Upper lobe of left lung (tissue), 6 donors: ENCODE measurements around the gene PIGU. TPM values are rescaled to one million over a fixed set of nuclear protein-coding genes. Genes with fewer than 3 reads are reported as not detected.

ENCODE experiments used
- ATAC-seq, 2 donors: fragments of 200-7000 bp; cut with Tn5 transposase; one replicate each; pipeline ENCODE4 v1.9.1; 2022; ENCODE audit warnings: mild to moderate bottlenecking in 2 of 2, moderate library complexity in 2 of 2; ENCODE audit not compliant: low FRiP score in 2 of 2
- DNase-seq, 2 donors: peaks; one replicate each; pipeline ENCODE4 v3.0.0-alpha.2; 2019 to 2020
- H3K27ac ChIP-seq, 4 donors: fragments of 200-600 bp; sonication (generic); one replicate each; pipeline ENCODE4 v1.5.1; 2016 to 2019
- H3K27me3 ChIP-seq, 4 donors: fragments of 200-600 bp; sonication (generic); one replicate each; pipeline ENCODE4 v1.5.1; 2017 to 2019
- H3K36me3 ChIP-seq, 4 donors: fragments of 200-600 bp; sonication (generic); one replicate each; pipeline ENCODE4 v1.5.1; 2016 to 2019
- H3K4me1 ChIP-seq, 4 donors: fragments of 200-600 bp; sonication (generic); one replicate each; pipeline ENCODE4 v1.5.1; 2018 to 2019
- H3K4me3 ChIP-seq, 4 donors: fragments of 200-600 bp; sonication (generic); one replicate each; pipeline ENCODE4 v1.5.1; 2017 to 2019; ENCODE audit warnings: mild to moderate bottlenecking in 2 of 4, moderate library complexity in 1 of 4
- H3K9me3 ChIP-seq, 4 donors: fragments of 200-600 bp; sonication (generic); one replicate each; pipeline ENCODE4 v1.5.1; 2018 to 2019
- CTCF ChIP-seq, 6 experiments: fragments of 450-650 bp in 4 of 6; fragments of 200-600 bp in 2 of 6; sonication (generic) in 2 of 6; IDR thresholded peaks; one replicate each; pipeline ENCODE4 v1.5.1; 2016 to 2019; ENCODE audit warnings: antibody characterized with exemption in 6 of 6
- EP300 ChIP-seq, 4 donors: sonication (generic); formaldehyde crosslinking; IDR thresholded peaks; one replicate each; pipeline ENCODE4 v1.5.1; 2017; ENCODE audit warnings: antibody characterized with exemption in 4 of 4, control low read depth in 2 of 4
- POLR2A ChIP-seq, 4 donors: fragments of 450-650 bp; IDR thresholded peaks; one replicate each; pipeline ENCODE4 v1.5.1; 2016 to 2017; ENCODE audit warnings: antibody characterized with exemption in 4 of 4, mild to moderate bottlenecking in 2 of 4
- POLR2AphosphoS5 ChIP-seq, 2 donors: sonication (generic); formaldehyde crosslinking; IDR thresholded peaks; one replicate each; pipeline ENCODE4 v1.5.1; 2017; ENCODE audit warnings: antibody characterized with exemption in 2 of 2
- WGBS, 2 donors: methylation state at CpG; one replicate each; pipeline ENCODE4 v1.1.5; 2017 to 2018; 5-methylcytosine and 5-hydroxymethylcytosine counted together
- total RNA-seq, 6 donors: library from RNA; depleted of rRNA in 4 of 6; stranded (reverse); fragments of >200 nt in 4 of 6; gene quantifications; one replicate each; pipeline versions ENCODE4 v1.1.0 to v1.2.1, GENCODE V29; 2016 to 2021
- donor health status: DM: no; HTN: no; CAD: no; lungs with moderate emphysema.
- donor health status: DM: no; HTN: yes; CAD: no; lungs with severe emphysema.

The PIGU gene
- total RNA-seq, 6 donors from 2014 or later = 8.0 to 17.1 (median 12.7) TPM

GRCh38 chr20:34579191-34579978 is 97.5 kb downstream of the PIGU start:
- TF ChIP-seq CTCF (IDR thresholded peaks at IDR 0.05) (peak in 3 of 6 experiments; percentile 26 to 46 (median 32)), EP300 (IDR thresholded peaks at IDR 0.05) (no peak)
- WGBS, 2 donors = 85 to 86% methylated on average over 11 of the region's 11 CpGs
- no peak overlapping the region for H3K4me3 ChIP-seq
- H3K36me3 ChIP-seq = peaks cover 0 to 23% (median under 1%) of the 10 kb centered on the region in 4 donors
- DNase-seq = no peak
- H3K27me3 ChIP-seq = no peaks in the 10 kb centered on the region
- H3K4me1 ChIP-seq = peaks cover 0 to 21% (median 10%) of the 10 kb centered on the region in 4 donors
- ATAC-seq = peak; percentile 47 to 65
- H3K27ac ChIP-seq = no peak overlapping the region
- H3K9me3 ChIP-seq = no peaks in the 10 kb centered on the region

DNA sequence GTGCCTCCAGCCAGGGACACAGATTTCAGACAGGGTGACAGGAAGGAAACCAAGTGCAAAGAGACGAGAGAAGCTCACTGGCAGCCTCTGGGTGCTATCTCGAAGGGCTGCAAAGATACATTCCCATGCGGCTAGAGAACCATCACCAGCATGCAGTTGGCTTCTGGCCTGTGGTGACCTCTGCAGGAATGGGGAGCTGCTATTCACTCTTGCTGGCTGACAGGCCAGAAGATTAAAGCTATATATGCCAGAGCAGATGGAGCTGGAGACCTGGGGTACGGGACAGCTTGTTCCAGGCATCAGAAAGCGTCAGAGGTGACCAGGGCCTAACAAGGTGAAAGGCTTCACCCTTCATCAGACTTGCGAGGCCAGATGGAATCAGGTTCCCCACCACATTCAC is 98.4 kb downstream of the PIGU start:
- DNase-seq (no peak), ATAC-seq (no peak)
- H3K9me3 ChIP-seq = no peaks in the 10 kb centered on the region
- H3K4me3 ChIP-seq = no peak overlapping the region
- H3K27ac ChIP-seq = peak overlapping the region in 1 of 4 donors; percentile 32
- H3K36me3 ChIP-seq = peaks cover 0 to 25% (median 6%) of the 10 kb centered on the region in 4 donors
- H3K27me3 ChIP-seq = no peaks in the 10 kb centered on the region
- WGBS, 2 donors = 78 to 90% methylated on average over 6 of the region's 6 CpGs
- TF ChIP-seq EP300 (IDR thresholded peaks at IDR 0.05) (no peak), CTCF (IDR thresholded peaks at IDR 0.05) (no peak), POLR2A (IDR thresholded peaks at IDR 0.05) (no peak), POLR2AphosphoS5 (IDR thresholded peaks at IDR 0.05) (no peak)
- H3K4me1 ChIP-seq = peaks cover 0 to 21% (median 10%) of the 10 kb centered on the region in 4 donors

- Histone ChIP-seq H3K27ac (peak overlapping the region in 1 of 4 donors; percentile 32), H3K27me3 (no peaks in the 10 kb centered on the region), H3K4me3 (no peak overlapping the region), H3K36me3 (peaks cover 0 to 25% (median 8%) of the 10 kb centered on the region in 4 donors), H3K9me3 (no peaks in the 10 kb centered on the region), H3K4me1 (peaks cover 0 to 21% (median 10%) of the 10 kb centered on the region in 4 donors)
- WGBS, 2 donors = 52 to 69% methylated on average over 2 of the region's 2 CpGs
- ATAC-seq = peak in 1 of 2 donors; percentile 54
- TF ChIP-seq CTCF (IDR thresholded peaks at IDR 0.05) (no peak), POLR2A (IDR thresholded peaks at IDR 0.05) (no peak), POLR2AphosphoS5 (IDR thresholded peaks at IDR 0.05) (no peak), EP300 (IDR thresholded peaks at IDR 0.05) (no peak)
- no peak for DNase-seq
Observed at GRCh38 chr20:34578025-34578424, 98.9 kb downstream of the PIGU start.

GRCh38 chr20:34577061-34577460 is 99.8 kb downstream of the PIGU start:
- ATAC-seq (no peak), DNase-seq (no peak)
- peaks cover 0 to 28% (median 8%) of the 10 kb centered on the region in 4 donors for H3K36me3 ChIP-seq

GRCh38 chr20:34575756-34576155 is 101.1 kb downstream of the PIGU start:
- WGBS, 2 donors = 98 to 100% methylated on average over 4 of the region's 4 CpGs

More at GRCh38 chr20:34577061-34577460, 99.8 kb downstream of the PIGU start:
- peaks cover 0 to 20% (median 10%) of the 10 kb centered on the region in 4 donors for H3K4me1 ChIP-seq
- no peaks in the 10 kb centered on the region for H3K9me3 ChIP-seq
- no peak overlapping the region for H3K27ac ChIP-seq
- WGBS, 2 donors = 98 to 100% methylated on average over 4 of the region's 4 CpGs
- no peaks in the 10 kb centered on the region for H3K27me3 ChIP-seq
- no peak overlapping the region for H3K4me3 ChIP-seq
- TF ChIP-seq POLR2AphosphoS5 (IDR thresholded peaks at IDR 0.05) (no peak), EP300 (IDR thresholded peaks at IDR 0.05) (no peak), POLR2A (IDR thresholded peaks at IDR 0.05) (no peak)

More at GRCh38 chr20:34575756-34576155, 101.1 kb downstream of the PIGU start:
- no peaks in the 10 kb centered on the region for H3K9me3 ChIP-seq
- H3K27ac ChIP-seq = no peak overlapping the region
- ATAC-seq (no peak), DNase-seq (no peak)
- no peak for TF ChIP-seq POLR2A (IDR thresholded peaks at IDR 0.05)
- no peak for TF ChIP-seq POLR2AphosphoS5 (IDR thresholded peaks at IDR 0.05)
- TF ChIP-seq EP300 (IDR thresholded peaks at IDR 0.05) = no peak
- TF ChIP-seq CTCF (IDR thresholded peaks at IDR 0.05) = no peak
- H3K27me3 ChIP-seq = no peaks in the 10 kb centered on the region
- peaks cover 0 to 31% (median 8%) of the 10 kb centered on the region in 4 donors for H3K36me3 ChIP-seq
- no peak overlapping the region for H3K4me3 ChIP-seq
- peaks cover 0 to 12% (median 8%) of the 10 kb centered on the region in 4 donors for H3K4me1 ChIP-seq
